Measurements from ENCODE around the gene ARHGEF25.

DNA sequence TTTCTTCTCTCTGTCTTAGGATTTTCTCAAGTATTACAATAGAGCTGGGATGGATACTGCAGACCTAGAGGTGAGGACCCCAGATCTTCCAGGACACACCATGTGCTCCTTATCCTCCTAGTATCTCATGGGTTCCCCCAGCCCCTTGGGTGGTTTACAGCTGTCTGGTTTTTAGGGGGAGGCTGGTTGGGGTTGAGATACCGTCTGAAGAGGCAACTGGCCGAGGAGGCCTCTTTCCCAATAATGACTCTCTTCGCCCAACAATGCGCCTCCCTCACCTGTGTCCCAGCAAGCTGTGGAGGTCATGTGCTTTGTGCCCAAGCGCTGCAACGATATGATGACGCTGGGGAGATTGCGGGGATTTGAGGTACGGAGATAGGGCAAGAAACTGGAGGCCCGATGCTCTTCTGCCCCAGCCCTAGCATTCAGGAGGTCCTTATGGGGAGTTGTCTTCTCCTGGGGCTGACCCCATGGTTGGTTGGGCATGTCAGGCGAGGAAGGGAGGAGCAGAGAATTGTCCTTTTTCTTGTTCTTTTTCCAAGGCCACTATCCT, 3.8 kb downstream of the ARHGEF25 start:
- TF ChIP-seq, protein P1, sequence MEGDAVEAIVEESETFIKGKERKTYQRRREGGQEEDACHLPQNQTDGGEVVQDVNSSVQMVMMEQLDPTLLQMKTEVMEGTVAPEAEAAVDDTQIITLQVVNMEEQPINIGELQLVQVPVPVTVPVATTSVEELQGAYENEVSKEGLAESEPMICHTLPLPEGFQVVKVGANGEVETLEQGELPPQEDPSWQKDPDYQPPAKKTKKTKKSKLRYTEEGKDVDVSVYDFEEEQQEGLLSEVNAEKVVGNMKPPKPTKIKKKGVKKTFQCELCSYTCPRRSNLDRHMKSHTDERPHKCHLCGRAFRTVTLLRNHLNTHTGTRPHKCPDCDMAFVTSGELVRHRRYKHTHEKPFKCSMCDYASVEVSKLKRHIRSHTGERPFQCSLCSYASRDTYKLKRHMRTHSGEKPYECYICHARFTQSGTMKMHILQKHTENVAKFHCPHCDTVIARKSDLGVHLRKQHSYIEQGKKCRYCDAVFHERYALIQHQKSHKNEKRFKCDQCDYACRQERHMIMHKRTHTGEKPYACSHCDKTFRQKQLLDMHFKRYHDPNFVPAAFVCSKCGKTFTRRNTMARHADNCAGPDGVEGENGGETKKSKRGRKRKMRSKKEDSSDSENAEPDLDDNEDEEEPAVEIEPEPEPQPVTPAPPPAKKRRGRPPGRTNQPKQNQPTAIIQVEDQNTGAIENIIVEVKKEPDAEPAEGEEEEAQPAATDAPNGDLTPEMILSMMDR (IDR thresholded peaks at IDR 0.05) = no peak
- TF ChIP-seq POLR2A (IDR thresholded peaks at IDR 0.05) = no peak
